Measurements from ENCODE around the gene ALKAL2. TPM values are rescaled to one million over a fixed set of nuclear protein-coding genes. Genes with fewer than 3 reads are reported as not detected.
"Not testable (repeated sequence)": the region's sequence is repeated elsewhere in the genome, so short reads cannot be mapped to it uniquely, and the experiment has no call there.

ALKAL2 gene
- total and polyA plus RNA-seq, 9 of the 15 experiments (the other 6 are each of a cell fraction or from before 2014, with no cell fraction given): not detected

- H3K9me3 ChIP-seq (replicated peaks; ENCODE audit: control insufficient read depth, insufficient read depth, low read depth, low read length); BruUV-seq (replicated peaks); intact Hi-C loops (cut with micrococcal nuclease); H3K27me3 ChIP-seq (ENCODE audit: control insufficient read depth in 2 of 2, insufficient read depth in 2 of 2, low read length in 2 of 2); POLR2A ChIA-PET; H3K27ac ChIP-seq (ENCODE audit: extremely low read depth, low read depth, low read length); H3K4me1 ChIP-seq (replicated peaks in 1 of 2; ENCODE audit: control insufficient read depth in 2 of 2, insufficient read depth in 2 of 2, low read length in 2 of 2); FAIRE-seq; H3K79me2 ChIP-seq (ENCODE audit: control insufficient read depth, insufficient read depth, low read length); in situ Hi-C loops (cut with MboI); H3K36me3 ChIP-seq (ENCODE audit: control insufficient read depth, insufficient read depth, low read length); H3K9ac ChIP-seq (ENCODE audit: insufficient read depth in 1 of 2, low read depth in 2 of 2, low read length in 2 of 2); H3K9me1 ChIP-seq (ENCODE audit: control insufficient read depth, insufficient read depth, low read length); H2AFZ ChIP-seq (ENCODE audit: low read depth, low read length); DNase-seq (ENCODE audit: extremely low read depth in 1 of 4, low spot score in 3 of 4); H3K4me3 ChIP-seq; CTCF ChIA-PET (ENCODE audit: low intra/inter-chr PET ratio); ATAC-seq; H4K20me1 ChIP-seq (replicated peaks; ENCODE audit: control insufficient read depth, insufficient read depth, low read length); H3K4me2 ChIP-seq (ENCODE audit: insufficient read depth, low read length): not testable (repeated sequence)
- TF ChIP-seq ZNF707 (CRISPR knock-in tag; conservative IDR thresholded peaks at IDR 0.05): peak; percentile 94
- WGBS (ENCODE audit: insufficient coverage, low coverage, missing lambda C conversion rate): 0% methylated on average over 2 of the region's 2 CpGs
Measured at GRCh38 chr2:336949-337348, 49.1 kb upstream of the ALKAL2 start.

- no peaks in the 10 kb centered on the region for H3K79me2 ChIP-seq (ENCODE audit: control insufficient read depth, insufficient read depth, low read length)
- no peak for FAIRE-seq
- no peak for DNase-seq (ENCODE audit: extremely low read depth in 1 of 4, low spot score in 3 of 4)
- no peaks in the 10 kb centered on the region for H3K9me3 ChIP-seq (replicated peaks; ENCODE audit: control insufficient read depth, insufficient read depth, low read depth, low read length)
- no peak overlapping the region for H3K9ac ChIP-seq (ENCODE audit: insufficient read depth in 1 of 2, low read depth in 2 of 2, low read length in 2 of 2)
- no peaks in the 10 kb centered on the region for H3K4me1 ChIP-seq (replicated peaks in 1 of 2; ENCODE audit: control insufficient read depth in 2 of 2, insufficient read depth in 2 of 2, low read length in 2 of 2)
- ChIA-PET CTCF (ENCODE audit: low intra/inter-chr PET ratio) (no interaction called here), POLR2A (no interaction called here)
- in situ Hi-C loops (cut with MboI) (no loop called here), intact Hi-C loops (cut with micrococcal nuclease) (no loop called here)
- no TSS peak for BruUV-seq (replicated peaks)
- H4K20me1 ChIP-seq (replicated peaks; ENCODE audit: control insufficient read depth, insufficient read depth, low read length): no peaks in the 10 kb centered on the region
- no peak overlapping the region for H3K4me2 ChIP-seq (ENCODE audit: insufficient read depth, low read length)
- no peak overlapping the region for H3K4me3 ChIP-seq
- no peak overlapping the region for H3K27ac ChIP-seq (ENCODE audit: extremely low read depth, low read depth, low read length)
- ATAC-seq: no peak
- no peaks in the 10 kb centered on the region for H3K36me3 ChIP-seq (ENCODE audit: control insufficient read depth, insufficient read depth, low read length)
- H3K9me1 ChIP-seq (ENCODE audit: control insufficient read depth, insufficient read depth, low read length): no peaks in the 10 kb centered on the region
- no peak overlapping the region for H2AFZ ChIP-seq (ENCODE audit: low read depth, low read length)
- no peaks in the 10 kb centered on the region for H3K27me3 ChIP-seq (ENCODE audit: control insufficient read depth in 2 of 2, insufficient read depth in 2 of 2, low read length in 2 of 2)
- WGBS (ENCODE audit: insufficient coverage, low coverage, missing lambda C conversion rate): 1% methylated on average over 4 of the region's 4 CpGs
- TF ChIP-seq YY1 (IDR thresholded peaks at IDR 0.05; ENCODE audit: borderline replicate concordance in 1 of 3, control insufficient read depth in 1 of 3, extremely low read depth in 1 of 3, insufficient read depth in 3 of 3, insufficient read length in 1 of 3, insufficient replicate concordance in 2 of 3, low read depth in 1 of 3, low read length in 2 of 3) (no peak), C11orf30 (IDR thresholded peaks at IDR 0.05; ENCODE audit: low read depth) (no peak), FOXK2 (conservative IDR thresholded peaks at IDR 0.05 in 1 of 2, IDR thresholded peaks at IDR 0.05 in 1 of 2; ENCODE audit: low read depth in 2 of 2) (no peak), DNMT1 (IDR thresholded peaks at IDR 0.05) (no peak), PREB (CRISPR knock-in tag; IDR thresholded peaks at IDR 0.05) (no peak), MNT (conservative IDR thresholded peaks at IDR 0.05) (no peak), ZNF512 (tag; IDR thresholded peaks at IDR 0.05) (no peak), HMGN3 (IDR thresholded peaks at IDR 0.05; ENCODE audit: borderline replicate concordance, extremely low read depth, insufficient read length, low read depth, low read length) (no peak)
Measured at GRCh38 chr2:336360-336759, 48.5 kb upstream of the ALKAL2 start.
